Activated naive CD8-positive, alpha-beta T cell (primary cell): Measurements from ENCODE around the gene ANKRD6.
A peak's percentile ranks its signal among the peaks of the same experiment; 100 is the strongest.
"Not testable (repeated sequence)": the region's sequence is repeated elsewhere in the genome, so short reads cannot be mapped to it uniquely, and the experiment has no call there.

Source experiments
- H3K27ac Mint-ChIP-seq: one replicate; pipeline ENCODE4 v1.8.0; 2021; ENCODE audit warnings: mixed read lengths
- H3K27me3 Mint-ChIP-seq: one replicate; pipeline ENCODE4 v1.8.0; 2021; ENCODE audit warnings: mixed read lengths
- H3K36me3 Mint-ChIP-seq: one replicate; pipeline ENCODE4 v1.8.0; 2021; ENCODE audit warnings: mixed read lengths
- H3K4me1 Mint-ChIP-seq: one replicate; pipeline ENCODE4 v1.8.0; 2021; ENCODE audit warnings: low read depth, mixed read lengths
- H3K4me3 Mint-ChIP-seq: one replicate; pipeline ENCODE4 v1.8.0; 2021; ENCODE audit warnings: mild to moderate bottlenecking, mixed read lengths
- H3K9me3 Mint-ChIP-seq: one replicate; pipeline ENCODE4 v1.8.0; 2021; ENCODE audit warnings: low read depth, mixed read lengths

Gene ANKRD6

GRCh38 chr6:89432875-89433251 lies at the start of gene ANKRD6:
ANKRD6 (plus strand) TSS chr6:89433152; CDS start chr6:89566977, 133,825 bp downstream.
- Mint-ChIP-seq H3K27ac (peak within 1 kb of the TSS; percentile 72), H3K4me3 (peak within 1 kb of the TSS; percentile 87), H3K4me1 (peaks cover 22% of the 10 kb centered on the region), H3K9me3 (no peaks in the 10 kb centered on the region), H3K27me3 (no peaks in the 10 kb centered on the region), H3K36me3 (no peaks in the 10 kb centered on the region)

- Mint-ChIP-seq H3K36me3 (peaks cover 8% of the 10 kb centered on the region), H3K27me3 (no peaks in the 10 kb centered on the region), H3K27ac (no peak overlapping the region), H3K4me3 (no peak overlapping the region), H3K9me3 (no peaks in the 10 kb centered on the region), H3K4me1 (no peaks in the 10 kb centered on the region)
Observed at GRCh38 chr6:89385156-89385667, 47.7 kb upstream of the ANKRD6 start.

DNA sequence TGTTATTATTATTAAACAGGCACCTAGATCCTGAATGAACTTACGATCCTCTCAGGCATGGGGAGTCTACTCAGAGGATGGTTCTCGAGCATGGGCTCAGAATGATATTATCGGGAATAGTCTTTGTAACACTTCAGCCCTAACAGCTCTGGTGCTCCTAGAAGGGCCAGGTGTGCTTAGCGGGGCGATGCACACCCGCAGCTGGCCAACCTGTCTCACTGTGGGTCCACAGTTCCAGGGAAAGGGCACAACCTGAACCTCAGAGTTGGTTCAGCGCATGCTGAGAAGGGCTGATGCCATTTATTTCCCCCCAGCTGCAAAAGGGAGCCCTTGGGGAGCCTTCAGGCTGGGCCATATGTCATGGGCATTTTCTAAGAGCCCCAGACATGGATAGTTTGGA lies 47.1 kb upstream of the ANKRD6 start:
- Mint-ChIP-seq H3K4me1 (no peaks in the 10 kb centered on the region), H3K36me3 (peaks cover 8% of the 10 kb centered on the region), H3K27ac (no peak overlapping the region), H3K9me3 (no peaks in the 10 kb centered on the region), H3K27me3 (no peaks in the 10 kb centered on the region), H3K4me3 (no peak overlapping the region)

GRCh38 chr6:89386917-89387491 lies 45.9 kb upstream of the ANKRD6 start:
- H3K9me3 Mint-ChIP-seq: no peaks in the 10 kb centered on the region
- H3K36me3 Mint-ChIP-seq: peaks cover 8% of the 10 kb centered on the region
- H3K4me3 Mint-ChIP-seq: no peak overlapping the region
- H3K27me3 Mint-ChIP-seq: no peaks in the 10 kb centered on the region
- no peaks in the 10 kb centered on the region for H3K4me1 Mint-ChIP-seq
- H3K27ac Mint-ChIP-seq: no peak overlapping the region

DNA sequence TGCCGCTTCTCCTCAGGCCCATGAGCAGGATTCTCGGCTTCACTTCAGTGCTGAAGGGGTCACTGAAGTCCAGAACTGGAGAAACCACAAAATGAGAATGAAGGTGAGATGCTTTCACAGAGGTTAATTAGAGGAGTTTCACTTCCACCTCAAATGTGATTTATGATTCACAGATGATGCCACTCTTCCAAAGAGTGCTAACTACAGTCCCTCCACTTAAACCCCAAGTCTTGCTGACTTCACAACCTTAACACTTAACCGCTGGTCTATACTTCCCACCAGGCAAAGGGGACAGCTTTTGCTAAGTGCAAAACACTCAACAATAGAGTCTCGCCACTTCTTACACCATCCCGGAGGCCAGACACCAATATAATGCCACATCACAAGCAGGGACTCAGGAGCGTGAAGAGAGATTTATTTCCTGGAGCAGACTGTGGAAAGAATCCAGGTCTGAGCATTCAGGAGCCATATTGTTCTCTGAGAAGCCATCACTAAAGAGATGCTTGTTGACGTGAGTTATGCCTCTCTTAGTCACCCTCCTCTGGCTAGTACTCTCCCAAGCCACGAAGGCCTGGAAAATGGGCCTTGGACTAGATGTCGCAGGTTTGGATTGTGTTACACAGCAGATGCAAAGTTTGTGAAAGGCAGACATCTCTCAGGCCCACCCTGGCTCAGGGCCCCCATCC lies 45.3 kb upstream of the ANKRD6 start:
- Mint-ChIP-seq H3K27ac (no peak overlapping the region), H3K27me3 (no peaks in the 10 kb centered on the region), H3K36me3 (peaks cover 8% of the 10 kb centered on the region), H3K4me1 (no peaks in the 10 kb centered on the region), H3K4me3 (no peak overlapping the region), H3K9me3 (no peaks in the 10 kb centered on the region)

- Mint-ChIP-seq H3K4me3 (no peak overlapping the region), H3K9me3 (peaks cover 5% of the 10 kb centered on the region), H3K27ac (no peak overlapping the region), H3K36me3 (peaks cover 15% of the 10 kb centered on the region), H3K27me3 (no peaks in the 10 kb centered on the region), H3K4me1 (no peaks in the 10 kb centered on the region)
Observed at GRCh38 chr6:89388846-89389245, 44.1 kb upstream of the ANKRD6 start.

- H3K4me3 Mint-ChIP-seq: no peak overlapping the region
- no peaks in the 10 kb centered on the region for H3K27me3 Mint-ChIP-seq
- peaks cover 7% of the 10 kb centered on the region for H3K36me3 Mint-ChIP-seq
- no peaks in the 10 kb centered on the region for H3K4me1 Mint-ChIP-seq
- H3K9me3 Mint-ChIP-seq: peaks cover 6% of the 10 kb centered on the region
- no peak overlapping the region for H3K27ac Mint-ChIP-seq
Observed at GRCh38 chr6:89392823-89393222, 40.1 kb upstream of the ANKRD6 start.

DNA sequence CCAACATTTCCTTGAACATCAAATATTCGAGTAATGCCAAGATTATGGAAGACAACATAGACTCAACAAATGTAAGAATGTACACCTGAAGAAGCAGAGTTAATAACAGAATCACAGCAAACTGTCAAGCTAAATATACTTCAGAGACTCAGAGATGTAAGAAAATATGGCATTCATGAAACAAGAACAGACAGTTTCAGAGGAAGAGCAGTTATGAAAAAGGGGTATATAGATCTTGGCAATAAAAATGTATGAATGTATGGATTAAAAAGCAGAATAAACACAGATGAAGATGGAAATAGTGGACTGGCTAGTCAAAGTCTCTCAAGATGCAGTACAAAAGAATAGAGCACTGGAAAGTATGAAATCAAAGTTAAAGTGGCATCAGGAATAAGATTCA lies 39.3 kb upstream of the ANKRD6 start:
- no peak overlapping the region for H3K27ac Mint-ChIP-seq
- no peaks in the 10 kb centered on the region for H3K4me1 Mint-ChIP-seq
- no peak overlapping the region for H3K4me3 Mint-ChIP-seq
- H3K9me3 Mint-ChIP-seq: peaks cover 6% of the 10 kb centered on the region
- H3K36me3 Mint-ChIP-seq: peaks cover 7% of the 10 kb centered on the region
- H3K27me3 Mint-ChIP-seq: no peaks in the 10 kb centered on the region

- H3K4me3 Mint-ChIP-seq, H3K27ac Mint-ChIP-seq, H3K4me1 Mint-ChIP-seq, H3K9me3 Mint-ChIP-seq, H3K36me3 Mint-ChIP-seq, H3K27me3 Mint-ChIP-seq: not testable (repeated sequence)
Observed at GRCh38 chr6:89397884-89398283, 35.1 kb upstream of the ANKRD6 start.

DNA sequence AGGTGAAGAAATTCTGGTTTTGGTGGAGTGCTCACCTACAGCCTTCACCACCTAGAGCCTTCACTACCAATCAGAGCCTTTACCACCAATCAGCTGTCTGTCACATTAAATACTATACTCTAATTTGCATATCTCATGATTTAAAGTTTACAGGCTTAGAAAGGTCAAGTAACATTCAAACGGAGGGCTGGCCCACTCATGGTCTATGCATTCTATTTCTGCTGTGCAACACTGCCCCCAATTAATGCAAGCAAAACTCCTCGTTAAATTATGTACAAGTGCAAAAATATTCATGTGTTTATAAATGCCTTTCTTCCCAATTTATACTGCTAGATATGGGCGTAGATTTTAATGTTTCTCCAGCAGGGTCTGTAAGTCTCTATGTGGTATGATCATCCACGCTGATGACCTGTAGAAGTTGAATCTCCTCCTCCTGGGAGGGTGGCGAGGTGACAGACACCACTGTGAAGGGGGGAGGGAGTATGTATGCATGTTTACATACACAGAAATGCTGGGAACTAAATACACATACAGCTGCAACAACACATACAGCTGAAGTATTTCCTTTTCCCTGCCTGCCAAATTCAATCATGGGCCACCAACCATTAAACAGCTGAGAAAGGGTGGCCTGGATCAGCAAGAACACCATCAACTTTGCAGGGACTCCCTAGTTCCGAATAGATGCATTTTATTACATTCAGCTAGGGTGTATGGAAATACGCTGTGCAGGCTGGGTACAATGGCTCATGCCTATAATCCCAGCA lies 34.0 kb upstream of the ANKRD6 start:
- Mint-ChIP-seq H3K4me1 (no peaks in the 10 kb centered on the region), H3K27ac (no peak overlapping the region), H3K4me3 (no peak overlapping the region), H3K27me3 (no peaks in the 10 kb centered on the region), H3K36me3 (no peaks in the 10 kb centered on the region), H3K9me3 (no peaks in the 10 kb centered on the region)

GRCh38 chr6:89400050-89400449 lies 32.9 kb upstream of the ANKRD6 start:
- Mint-ChIP-seq H3K27ac (no peak overlapping the region), H3K9me3 (no peaks in the 10 kb centered on the region), H3K4me3 (no peak overlapping the region), H3K36me3 (no peaks in the 10 kb centered on the region), H3K27me3 (no peaks in the 10 kb centered on the region), H3K4me1 (no peaks in the 10 kb centered on the region)

DNA sequence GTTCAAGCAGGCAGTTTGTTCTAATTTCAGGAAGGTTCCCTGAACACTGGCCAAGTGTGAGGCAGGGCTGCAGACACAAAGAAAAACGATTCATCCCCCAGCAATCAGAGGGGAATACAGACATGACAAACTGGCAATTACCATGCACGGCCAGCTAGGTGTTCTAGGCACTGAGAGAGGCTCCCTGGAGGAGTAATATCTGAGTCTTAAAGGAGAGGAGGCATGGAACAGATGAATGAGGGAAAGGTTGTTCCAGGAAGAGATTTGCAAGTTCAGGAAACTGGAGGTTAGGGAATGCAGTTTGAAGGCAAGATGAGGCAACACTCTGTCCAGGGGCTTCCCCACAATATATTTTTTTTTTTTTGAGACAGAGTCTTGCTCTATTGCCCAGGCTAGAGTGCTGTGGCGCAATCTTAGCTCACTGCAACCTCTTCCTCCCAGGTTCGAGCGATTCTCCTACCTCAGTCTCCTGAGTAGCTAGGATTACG lies 32.0 kb upstream of the ANKRD6 start:
- H3K36me3 Mint-ChIP-seq: no peaks in the 10 kb centered on the region
- H3K4me1 Mint-ChIP-seq: no peaks in the 10 kb centered on the region
- no peaks in the 10 kb centered on the region for H3K27me3 Mint-ChIP-seq
- no peak overlapping the region for H3K4me3 Mint-ChIP-seq
- no peak overlapping the region for H3K27ac Mint-ChIP-seq
- no peaks in the 10 kb centered on the region for H3K9me3 Mint-ChIP-seq

DNA sequence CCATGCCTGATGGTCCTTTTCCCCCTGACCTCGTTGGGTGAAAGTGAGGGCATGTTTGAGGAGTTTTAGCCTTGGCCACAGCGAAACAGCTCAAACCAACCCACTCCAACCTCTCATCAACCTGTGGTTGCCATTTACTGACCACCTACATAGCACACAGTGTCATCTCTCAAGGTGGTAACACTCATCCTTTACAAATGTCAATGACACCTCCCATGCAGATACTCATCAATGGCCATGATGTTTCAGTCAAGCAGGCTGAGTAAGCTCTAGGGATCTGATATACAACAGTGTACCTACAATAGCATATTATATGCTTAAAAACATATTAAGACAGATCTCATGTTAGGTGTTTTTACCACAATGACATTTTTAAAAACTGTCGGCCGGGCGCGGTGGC lies 30.2 kb upstream of the ANKRD6 start:
- Mint-ChIP-seq H3K27ac (no peak overlapping the region), H3K4me1 (no peaks in the 10 kb centered on the region), H3K27me3 (no peaks in the 10 kb centered on the region), H3K4me3 (no peak overlapping the region), H3K9me3 (no peaks in the 10 kb centered on the region), H3K36me3 (no peaks in the 10 kb centered on the region)

GRCh38 chr6:89404512-89404911 lies 28.4 kb upstream of the ANKRD6 start:
- H3K9me3 Mint-ChIP-seq: no peaks in the 10 kb centered on the region
- no peaks in the 10 kb centered on the region for H3K27me3 Mint-ChIP-seq
- H3K4me1 Mint-ChIP-seq: no peaks in the 10 kb centered on the region
- no peak overlapping the region for H3K27ac Mint-ChIP-seq
- H3K4me3 Mint-ChIP-seq: no peak overlapping the region
- H3K36me3 Mint-ChIP-seq: no peaks in the 10 kb centered on the region

- H3K27ac Mint-ChIP-seq: no peak overlapping the region
Observed at GRCh38 chr6:89406141-89406540, 26.8 kb upstream of the ANKRD6 start.

More at GRCh38 chr6:89406141-89406540, 26.8 kb upstream of the ANKRD6 start:
- Mint-ChIP-seq H3K9me3 (no peaks in the 10 kb centered on the region), H3K36me3 (no peaks in the 10 kb centered on the region), H3K27me3 (no peaks in the 10 kb centered on the region), H3K4me3 (no peak overlapping the region), H3K4me1 (peaks cover 9% of the 10 kb centered on the region)
